Fibroblast of skin of scalp (primary cell): ENCODE measurements around the gene C1QTNF9B.
"Not testable (repeated sequence)": the region's sequence is repeated elsewhere in the genome, so short reads cannot be mapped to it uniquely, and the experiment has no call there.

ENCODE experiments used
- DNase-seq: peaks from one replicate; pipeline ENCODE4 v3.0.0-alpha.2; 2013

The C1QTNF9B gene

DNA sequence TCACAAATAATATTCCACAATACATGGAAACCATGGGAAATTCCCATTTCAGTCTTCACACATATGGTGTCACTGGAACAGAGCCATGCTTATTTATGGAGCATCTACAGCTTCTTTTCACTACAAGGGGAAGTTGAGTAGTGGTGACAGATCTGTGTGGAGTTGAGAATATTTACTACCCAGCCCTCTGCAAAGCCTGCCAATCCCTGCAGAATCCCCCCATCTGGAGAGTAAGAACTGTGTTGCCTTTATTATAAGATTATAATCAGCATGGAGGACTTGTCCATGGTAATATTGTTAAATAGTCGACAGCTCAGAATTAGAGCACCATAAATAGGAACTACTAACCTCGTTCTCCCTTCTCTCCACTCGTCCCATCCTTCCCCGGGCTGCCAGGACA, 3.5 kb downstream of the C1QTNF9B start:
- DNase-seq: not testable (repeated sequence)

DNA sequence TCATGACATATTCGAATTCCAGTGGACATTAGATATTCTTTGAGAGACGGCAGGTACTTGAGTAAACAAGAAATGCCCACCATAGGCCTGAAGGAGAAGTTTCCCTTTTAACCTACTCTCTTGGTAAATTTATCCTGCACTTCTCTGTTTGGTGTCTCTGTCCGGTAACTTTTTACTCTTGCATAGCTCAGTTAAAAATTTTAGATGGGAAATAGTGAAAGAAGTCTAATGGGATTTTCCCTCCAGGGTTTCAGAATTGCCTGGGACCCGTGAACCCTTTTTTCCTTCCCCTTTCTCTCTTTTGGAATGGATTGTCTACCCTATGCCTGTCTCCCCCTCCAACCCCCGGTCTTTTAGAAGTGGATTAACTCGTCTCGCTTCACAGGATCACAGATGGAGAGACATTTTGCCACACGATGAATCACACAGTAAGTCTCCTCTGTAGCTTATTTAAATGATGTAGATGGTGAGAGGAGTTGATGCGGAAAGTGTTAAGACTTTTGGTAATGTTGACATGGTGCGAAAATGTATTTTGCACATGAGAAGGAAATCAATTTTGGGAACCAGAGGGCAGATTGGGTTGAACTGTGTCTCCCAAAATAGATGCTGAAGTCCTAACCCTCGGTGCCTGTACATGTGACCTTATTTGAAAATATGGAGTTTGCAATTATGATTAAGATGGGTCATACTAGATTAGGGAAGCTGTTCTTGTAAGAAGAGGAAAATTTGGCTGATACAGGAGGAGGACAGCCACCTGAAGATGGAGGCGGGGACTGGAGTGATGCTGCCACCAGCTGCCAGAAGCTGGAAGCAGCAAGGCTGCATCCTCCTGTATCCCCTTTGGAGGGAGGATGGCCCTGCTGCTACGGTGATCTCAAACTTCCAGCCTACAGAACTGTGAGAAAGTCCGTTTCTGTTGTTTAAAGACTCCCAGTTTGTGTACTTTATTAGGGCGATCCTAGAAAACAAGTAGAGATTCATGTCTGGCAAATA, 7.4 kb downstream of the C1QTNF9B start:
- no peak for DNase-seq

DNA sequence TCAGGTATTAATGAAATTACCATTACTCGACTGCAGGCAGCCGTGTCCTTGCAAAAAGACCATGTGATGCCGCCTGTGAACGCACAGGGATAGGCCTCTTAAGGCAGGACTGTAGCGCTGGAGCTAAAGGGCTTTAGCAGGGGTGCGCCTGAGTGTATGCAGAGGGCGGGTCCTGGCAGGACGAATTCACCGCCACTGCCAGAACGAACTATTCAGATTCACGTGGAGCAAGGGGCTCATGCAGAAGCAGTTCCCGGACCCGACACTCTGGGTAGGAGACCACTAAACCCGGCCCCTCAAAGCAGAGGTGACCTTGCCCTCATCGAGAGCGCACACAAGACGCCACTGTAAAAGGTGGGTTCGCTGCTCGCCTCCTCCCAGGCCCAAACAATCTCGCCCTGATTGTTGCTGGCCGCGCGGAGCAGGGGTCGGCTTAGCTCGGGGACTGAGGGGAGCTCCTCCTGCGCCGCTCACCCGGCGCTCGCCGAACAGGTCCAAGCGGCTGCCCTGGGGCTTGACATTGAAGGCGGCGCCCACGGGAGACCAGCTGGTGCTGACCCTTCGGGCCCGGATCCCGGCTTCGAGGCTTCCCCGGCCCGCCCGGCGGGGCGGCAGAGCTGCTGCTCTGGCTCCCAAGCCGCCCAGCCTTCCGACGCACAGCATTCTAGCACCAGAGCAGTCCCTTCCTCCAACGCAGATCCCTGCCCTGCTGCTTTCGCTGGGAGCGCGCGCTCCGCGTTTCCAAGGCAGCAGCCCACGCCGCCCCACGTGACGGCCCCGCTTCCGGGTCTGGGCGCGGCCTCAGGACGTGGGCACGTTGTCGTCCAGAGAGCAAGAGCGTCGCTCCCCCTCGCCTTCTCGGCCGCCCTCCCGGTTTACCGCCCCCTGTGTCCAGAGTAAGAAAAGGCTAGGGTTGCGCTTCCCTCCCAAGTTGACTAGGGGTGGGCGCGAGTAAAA, 8.4 kb downstream of the C1QTNF9B start, which contains the start of gene MIPEP:
MIPEP (minus strand) TSS at position 743 of the 957 bp plus-strand sequence; CDS start at position 663, 80 bp downstream.
- DNase-seq: peak; percentile 97

DNA sequence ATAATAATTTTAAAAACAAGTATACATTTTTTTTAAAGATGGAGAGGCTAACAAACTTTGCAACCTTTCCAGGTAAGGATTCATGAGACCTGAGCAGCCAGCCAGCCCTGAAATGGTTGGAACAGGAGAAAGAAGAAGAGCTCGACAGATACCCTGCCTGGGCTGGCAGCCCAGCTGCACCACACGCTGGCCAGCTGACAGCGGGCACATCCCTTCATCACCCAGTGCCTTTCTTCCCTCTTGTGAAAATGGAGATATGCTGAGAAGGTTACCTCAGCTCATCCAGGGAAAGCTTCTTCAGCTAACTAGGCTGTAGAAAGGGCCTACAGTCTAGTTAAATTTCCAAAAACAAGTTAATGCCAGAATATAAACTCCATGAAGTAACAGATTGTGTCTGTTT, 12.9 kb downstream of the C1QTNF9B start:
- DNase-seq: not testable (repeated sequence)

DNA sequence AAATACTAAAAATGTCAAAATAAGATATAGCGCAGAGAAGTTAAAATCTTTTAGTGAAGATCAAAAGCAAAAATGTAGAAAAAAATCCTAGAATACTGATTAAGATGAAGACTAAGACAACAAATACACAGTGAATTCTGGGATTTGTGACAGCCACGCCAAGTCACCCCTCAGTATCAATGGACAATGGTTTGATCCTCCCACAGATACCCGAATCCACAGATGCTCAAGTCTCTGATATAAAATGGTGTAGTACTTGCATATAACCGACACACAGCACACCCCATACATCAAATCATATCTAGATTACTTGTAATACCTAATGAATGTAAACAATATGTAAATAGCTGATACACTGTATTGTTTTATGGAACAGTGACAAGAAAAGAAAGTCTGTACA, 14.0 kb downstream of the C1QTNF9B start:
- DNase-seq: no peak

DNA sequence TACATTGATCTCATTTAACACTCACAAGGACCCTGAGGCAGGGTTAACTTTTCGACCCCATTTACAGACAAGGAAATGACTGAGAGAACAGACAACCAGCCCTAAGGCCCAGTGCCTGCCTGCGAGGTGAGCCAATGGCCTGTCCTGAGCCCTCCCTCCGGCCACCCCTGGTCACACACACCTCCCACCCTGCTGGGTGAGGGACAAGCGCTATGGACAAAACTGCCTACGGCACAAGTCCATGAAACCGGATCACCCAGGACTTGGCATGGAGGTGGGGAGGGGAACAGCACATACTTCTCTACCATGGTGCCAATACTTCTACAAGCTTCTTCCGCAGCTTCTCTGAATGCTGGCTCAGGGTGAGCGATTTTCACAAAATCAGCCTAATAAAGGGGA, 15.9 kb downstream of the C1QTNF9B start:
- DNase-seq: not testable (repeated sequence)

DNA sequence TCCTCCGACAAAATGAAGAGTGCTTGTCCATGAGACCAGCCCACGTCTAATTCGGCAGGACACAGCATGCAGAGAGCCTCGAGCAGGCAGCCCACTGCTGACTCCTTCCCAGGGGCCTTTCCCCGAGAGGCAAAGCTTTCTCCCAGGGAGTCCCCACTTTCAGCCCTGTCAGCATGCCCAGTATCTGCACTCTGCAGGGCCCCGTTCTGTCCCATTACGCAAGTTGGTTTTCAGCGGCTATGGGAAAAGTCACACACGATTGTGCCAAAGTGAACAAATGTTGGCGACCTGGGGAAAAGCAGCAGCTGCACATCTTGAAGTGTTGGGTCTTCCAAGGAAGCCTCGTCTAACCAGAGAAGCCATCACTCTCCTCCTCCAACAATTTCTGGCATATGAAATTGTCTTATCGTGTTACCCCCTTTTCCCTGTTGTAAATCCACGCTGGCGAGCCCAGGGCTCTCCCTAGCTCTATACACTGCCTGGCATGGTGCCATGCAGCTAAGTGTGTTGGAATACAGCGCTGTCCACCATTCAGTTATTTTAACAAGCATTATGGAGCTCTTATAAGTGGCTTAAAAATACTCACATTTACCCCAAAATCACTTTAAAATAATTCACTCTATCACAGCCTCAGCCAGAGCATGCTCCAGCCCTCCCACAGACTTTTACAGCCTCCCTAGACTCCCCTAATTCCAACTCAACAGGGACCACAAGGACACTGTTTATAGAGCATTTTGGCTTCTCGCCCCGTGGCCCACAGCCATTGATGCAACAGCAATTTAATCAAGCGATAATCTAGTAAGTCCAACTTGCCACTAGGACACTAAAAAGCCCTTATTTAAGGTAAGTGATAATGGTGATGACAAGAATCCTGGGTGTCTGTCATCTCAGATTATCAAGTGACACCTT, 16.6 kb downstream of the C1QTNF9B start:
- DNase-seq: not testable (repeated sequence)

DNA sequence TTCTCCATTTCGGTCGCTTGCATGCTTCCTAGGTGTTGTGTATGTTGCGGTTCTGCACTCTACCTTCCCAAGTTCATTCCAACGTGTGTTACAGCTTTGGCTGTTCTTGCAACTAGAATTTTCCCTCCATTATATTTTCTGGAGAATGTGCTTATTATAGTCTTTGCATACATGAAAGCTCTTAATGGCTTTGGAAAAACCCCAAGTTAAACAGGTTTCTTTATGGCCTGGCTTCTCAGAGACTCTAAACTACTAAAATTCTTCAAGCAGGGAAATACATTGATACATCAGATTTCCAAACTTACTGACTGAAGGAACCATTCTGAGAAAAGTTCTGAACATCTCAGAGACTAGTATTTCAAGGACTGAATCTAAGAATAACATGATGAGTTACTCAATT, 20.0 kb downstream of the C1QTNF9B start:
- no peak for DNase-seq

DNA sequence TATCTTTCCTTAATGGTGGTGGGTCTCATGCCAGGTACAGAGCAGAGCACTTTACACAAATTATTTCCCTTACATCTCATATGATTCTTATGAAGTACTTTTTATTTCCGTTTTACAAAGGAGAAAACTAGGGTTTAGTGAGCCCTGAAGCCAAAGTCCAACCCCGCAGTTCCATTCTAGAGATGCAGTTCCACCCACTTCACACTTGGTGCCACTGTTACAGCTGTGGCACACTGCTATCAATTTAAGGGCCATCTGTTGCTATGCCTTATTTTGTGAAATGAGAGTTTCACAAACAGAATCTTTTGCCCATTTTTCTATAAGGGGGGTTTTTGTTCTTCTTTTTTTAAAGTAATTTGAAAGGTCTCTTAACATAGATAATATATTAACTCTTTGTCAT, 21.0 kb downstream of the C1QTNF9B start:
- peak; percentile 32 for DNase-seq

DNA sequence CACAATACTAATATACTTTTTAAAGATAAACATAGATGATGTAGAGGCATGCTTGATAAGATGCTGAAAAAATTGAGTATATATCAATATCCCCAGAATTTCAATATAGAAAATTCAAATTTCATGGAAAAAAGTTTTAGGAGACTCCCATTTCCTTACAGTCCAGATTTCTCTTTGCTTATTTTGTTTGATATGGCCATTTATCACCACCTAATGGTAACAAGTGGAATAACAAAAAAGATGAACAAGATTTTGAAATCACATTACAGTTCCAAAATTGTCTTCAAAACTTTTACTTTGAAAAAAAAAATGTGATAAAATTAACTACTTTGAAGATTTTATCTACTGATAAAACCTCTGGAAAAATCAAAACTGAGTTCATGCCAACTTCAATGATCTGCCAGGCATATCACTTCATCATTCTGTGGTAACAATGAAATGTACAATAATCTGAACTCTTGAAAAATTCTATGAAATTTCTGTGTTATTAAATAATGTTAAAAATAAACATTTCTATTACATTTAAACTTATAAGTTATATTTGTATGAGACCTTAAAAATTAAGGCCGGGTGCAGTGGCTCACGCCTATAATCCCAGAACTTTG, 25.6 kb downstream of the C1QTNF9B start:
- DNase-seq: peak; percentile 60

DNA sequence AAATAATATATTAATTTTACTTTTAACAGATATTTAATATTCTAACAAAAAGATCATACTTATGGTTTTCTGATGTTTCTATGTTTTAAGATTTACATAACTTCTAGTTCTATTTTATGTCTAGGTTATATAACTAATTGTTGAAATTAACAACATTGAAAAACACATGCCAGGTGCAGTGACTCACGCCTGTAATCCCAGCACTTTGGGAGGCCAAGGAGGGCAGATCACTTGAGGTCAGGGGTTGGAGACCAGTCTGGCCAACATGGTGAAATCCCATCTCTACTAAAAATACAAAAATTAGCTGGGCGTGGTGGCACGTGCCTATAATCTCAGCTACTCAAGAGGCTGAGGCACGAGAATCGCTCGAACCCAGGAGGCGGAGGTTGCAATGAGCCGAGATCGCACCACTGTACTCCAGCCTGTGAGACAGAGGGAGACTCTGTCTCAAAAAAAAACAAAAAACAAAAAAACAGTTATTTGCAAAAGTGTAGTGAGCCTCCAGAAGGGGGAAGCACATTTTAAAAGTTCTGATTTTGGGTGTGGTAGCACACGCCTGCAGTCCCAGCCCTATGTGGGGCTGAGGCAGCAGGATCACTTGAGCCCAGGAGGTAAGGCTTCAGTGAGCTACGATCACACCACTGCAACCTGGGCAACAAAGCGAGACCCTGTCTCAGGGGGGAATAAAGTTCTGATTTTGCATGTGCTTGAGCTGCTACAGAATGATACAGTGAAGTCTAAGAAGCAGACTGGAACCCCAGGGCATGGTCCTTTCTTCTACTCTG, 26.8 kb downstream of the C1QTNF9B start:
- DNase-seq: no peak

DNA sequence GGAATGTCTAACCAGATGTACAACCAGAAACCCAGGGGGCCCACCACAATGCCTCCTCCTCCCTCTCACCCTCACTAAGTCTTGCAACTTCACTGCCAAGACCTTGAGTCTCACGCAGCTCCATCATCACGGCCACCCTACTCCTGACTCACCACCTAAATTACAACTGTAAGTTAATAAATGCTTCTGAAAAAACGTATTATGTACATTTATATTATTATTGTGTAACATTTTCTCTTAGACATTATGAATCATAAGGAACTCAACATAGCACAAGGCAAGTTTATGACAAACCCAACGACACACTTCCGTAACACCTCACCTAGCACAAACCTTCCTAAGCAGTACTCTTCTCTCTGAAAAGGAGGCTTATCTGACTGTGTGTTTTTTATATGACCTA, 28.8 kb downstream of the C1QTNF9B start:
- peak; percentile 90 for DNase-seq

DNA sequence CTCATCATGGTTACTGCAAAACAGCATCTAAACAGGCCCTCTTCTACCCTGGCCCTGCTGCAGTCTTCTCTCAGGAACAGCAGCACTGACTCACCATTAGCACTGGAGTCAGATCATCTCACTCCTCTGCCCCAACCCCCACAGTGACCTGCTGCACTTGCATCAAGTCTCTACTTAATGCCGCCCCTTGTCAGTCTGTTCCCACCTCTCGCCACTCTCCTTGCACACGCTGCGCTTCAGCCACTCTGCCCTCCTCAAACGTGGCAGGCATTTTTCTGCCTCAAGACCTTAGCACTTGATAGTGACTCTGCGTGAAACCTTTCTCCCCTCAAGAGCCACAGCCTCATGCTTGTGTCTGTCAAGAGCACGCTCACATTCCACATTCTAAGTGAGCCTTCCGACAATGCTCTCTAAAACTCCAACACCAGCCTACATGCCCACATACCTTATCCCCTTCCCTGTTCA, 30.2 kb downstream of the C1QTNF9B start:
- DNase-seq: peak; percentile 46

DNA sequence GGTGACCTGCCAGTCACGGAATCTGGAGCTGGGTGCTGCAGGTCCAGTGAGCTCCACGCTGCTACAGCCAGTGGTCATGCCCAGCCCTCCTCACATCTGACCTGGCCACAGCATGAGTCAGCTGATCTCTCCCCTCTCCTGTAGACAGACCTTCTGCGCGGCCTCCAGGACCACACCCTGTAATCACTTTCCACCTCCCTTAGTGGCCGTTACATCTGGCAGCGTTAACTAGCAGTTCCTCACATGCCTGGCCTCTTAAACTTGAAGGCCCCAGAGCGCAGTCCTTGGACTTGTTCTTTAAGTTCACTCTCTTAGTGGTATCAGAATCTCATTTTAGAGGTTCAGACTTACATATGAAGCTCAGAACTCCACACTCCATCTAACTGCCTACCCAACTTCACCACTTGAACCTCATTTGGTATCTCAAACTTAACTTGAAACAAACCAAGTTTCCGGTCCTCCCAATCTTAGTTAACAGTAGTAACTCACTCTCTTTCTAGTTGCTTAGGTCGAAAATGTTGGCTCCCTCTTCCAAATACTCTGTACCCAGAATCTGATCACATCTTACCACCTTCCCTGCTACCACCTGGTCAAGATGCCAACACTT, 30.8 kb downstream of the C1QTNF9B start:
- no peak for DNase-seq

DNA sequence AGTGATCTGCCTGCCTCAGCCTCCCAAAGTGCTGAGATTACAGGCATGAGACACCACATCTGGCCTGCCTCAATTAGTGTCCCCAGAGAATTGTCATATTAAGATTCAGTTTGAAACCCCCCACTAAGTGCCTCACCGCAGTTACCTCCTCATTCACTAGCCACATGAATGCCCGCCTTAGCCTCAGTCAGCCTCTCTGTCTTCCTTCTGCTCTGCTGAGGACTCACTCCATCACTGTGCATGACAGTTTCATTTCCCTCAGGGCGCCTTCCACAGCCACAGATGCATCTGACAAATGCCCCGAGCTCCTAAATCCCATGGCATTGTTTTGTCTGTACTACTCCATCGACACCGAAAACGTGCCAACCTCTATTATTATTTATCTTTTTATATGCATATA, 31.4 kb downstream of the C1QTNF9B start:
- DNase-seq: no peak

DNA sequence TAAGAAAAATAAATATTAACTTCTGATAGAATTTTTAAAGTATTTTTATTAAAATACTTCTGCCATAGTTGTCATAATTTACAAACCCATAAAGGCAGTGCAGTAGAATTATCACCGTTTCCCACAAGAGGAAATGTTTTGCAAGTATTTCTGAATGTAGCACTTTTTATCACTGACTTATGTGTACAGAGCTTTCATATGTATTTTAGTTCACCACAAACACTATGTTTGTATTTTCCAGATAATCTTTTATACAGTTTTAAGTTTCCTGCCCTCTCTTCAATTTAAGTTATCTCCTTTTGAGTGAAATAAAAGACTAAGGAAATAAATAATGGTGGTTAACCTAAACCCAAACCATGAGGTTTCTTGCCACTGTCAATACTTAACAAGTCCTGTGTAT, 32.3 kb downstream of the C1QTNF9B start:
- no peak for DNase-seq

DNA sequence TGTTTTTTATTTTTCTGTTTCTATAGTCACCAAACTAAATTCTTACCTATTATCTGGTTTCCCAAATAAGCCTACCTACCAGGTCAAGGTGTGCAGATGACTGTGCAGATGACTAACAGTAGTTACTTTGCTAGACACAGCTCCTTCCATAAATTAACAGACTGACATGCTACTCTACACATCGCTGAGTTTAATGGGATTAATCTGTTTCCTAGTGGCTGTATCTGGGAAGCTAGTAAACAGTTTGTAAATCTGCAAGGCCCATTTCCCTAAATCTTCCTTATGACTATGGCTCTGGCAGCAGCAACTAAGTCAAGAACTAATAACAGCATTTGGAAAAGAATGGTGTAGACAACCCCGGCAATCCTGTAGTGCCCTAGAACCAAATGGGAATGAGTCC, 36.0 kb downstream of the C1QTNF9B start:
- no peak for DNase-seq

DNA sequence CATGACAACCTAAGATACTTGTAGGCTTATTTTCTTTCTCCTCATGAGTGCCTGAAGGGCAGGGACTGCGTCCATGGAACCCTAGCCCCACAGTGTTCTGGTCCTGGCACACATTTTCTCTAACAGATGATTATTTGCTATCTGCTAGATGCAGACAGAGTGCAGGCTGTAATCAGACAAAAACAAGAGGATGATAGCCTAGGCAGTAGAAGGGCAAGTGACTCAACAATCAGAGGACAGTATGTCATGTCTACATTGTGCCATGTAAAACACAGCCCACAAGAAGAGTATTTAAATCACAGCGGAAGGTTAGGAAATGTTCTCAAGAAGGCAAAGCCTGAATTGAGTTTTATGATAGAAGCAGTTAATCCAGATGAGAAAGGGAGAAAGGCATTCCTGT, 37.4 kb downstream of the C1QTNF9B start:
- no peak for DNase-seq

DNA sequence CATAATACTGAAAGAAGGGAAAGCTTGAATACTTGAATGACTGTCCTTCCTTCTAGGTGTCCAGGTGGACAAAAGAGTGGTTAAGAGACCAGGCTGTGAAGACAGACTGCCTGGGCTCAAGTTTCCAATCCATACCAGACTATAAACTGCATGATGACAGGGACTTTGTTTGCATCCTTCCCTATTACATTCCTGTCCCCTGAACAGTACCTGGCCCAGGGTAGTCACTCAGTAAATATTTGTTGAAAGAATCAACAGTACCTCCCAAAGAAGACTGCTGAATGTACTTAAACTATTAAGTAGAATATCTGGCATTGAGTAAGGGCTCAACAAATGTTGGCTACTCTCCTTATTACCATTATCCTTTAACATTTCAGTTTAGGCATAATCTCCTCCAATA, 37.8 kb downstream of the C1QTNF9B start:
- no peak for DNase-seq

DNA sequence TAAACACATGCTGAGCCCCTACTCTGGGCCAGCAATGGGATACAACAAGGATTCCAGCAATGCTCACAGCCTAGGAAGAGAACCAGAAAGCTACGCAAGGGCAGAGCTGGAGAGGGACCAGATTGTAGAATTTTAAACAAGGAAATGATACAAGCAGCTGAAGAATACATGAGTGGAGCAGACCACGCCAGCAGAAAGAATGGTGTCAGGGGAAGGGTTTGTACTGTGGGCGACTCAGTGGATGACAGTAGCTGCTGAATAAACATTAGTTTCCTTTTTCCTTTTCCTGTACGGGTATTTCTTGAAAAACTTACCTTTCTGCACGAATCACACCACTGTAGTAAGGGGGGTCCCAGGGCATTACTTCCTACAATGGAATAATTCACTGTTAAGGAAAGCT, 38.8 kb downstream of the C1QTNF9B start:
- DNase-seq: no peak
